ENCODE results near the gene NFKBIL1.

NFKBIL1 gene

GRCh38 chr6:31607317-31607716 is 59.9 kb downstream of the NFKBIL1 start:
- TF ChIP-seq CTCF (IDR thresholded peaks at IDR 0.05; ENCODE audit: poor library complexity, severe bottlenecking) = no peak
- Histone ChIP-seq H3K9me3 (ENCODE audit: severe bottlenecking) (no peaks in the 10 kb centered on the region), H3K27ac (ENCODE audit: poor library complexity, severe bottlenecking) (no peak overlapping the region), H3K27me3 (ENCODE audit: insufficient read depth, poor library complexity, severe bottlenecking) (no peaks in the 10 kb centered on the region), H3K4me1 (ENCODE audit: insufficient read depth, poor library complexity, severe bottlenecking) (no peaks in the 10 kb centered on the region), H3K36me3 (ENCODE audit: low read depth) (no peaks in the 10 kb centered on the region), H3K4me3 (ENCODE audit: severe bottlenecking) (no peak overlapping the region)
- ATAC-seq (ENCODE audit: low read depth) (no peak), DNase-seq (ENCODE audit: low spot score) (no peak)
